Osteoblast (primary cell): ENCODE data around the gene CCNG2. TPM values are rescaled to one million over a fixed set of nuclear protein-coding genes. Genes with fewer than 3 reads are reported as not detected.

Experiments used
- DNase-seq: peaks from one replicate; pipeline ENCODE4 v3.0.0; 2011; ENCODE audit warnings: low spot score, mixed read lengths; ENCODE audit not compliant: insufficient read length; ENCODE audit errors: missing footprints
- H2AFZ ChIP-seq: 2 replicates; pipeline ENCODE4 v1.6.0; 2011; ENCODE audit warnings: mild to moderate bottlenecking, low read length
- H3K27ac ChIP-seq: 2 replicates; pipeline ENCODE4 v1.5.1; 2011; ENCODE audit warnings: mild to moderate bottlenecking, low read depth, low read length, moderate library complexity
- H3K27me3 ChIP-seq: 2 replicates; pipeline ENCODE4 v1.6.0; 2012; ENCODE audit warnings: mild to moderate bottlenecking, control low read depth, inconsistent platforms, low read length, moderate library complexity; ENCODE audit not compliant: insufficient read depth
- H3K36me3 ChIP-seq: 2 replicates; pipeline ENCODE4 v1.5.1; 2011; ENCODE audit warnings: mild to moderate bottlenecking, low read length, control low read depth, moderate library complexity; ENCODE audit not compliant: insufficient read depth
- H3K4me1 ChIP-seq: 2 replicates; pipeline ENCODE4 v1.5.1; 2011; ENCODE audit warnings: mild to moderate bottlenecking, low read length, control low read depth, moderate library complexity; ENCODE audit not compliant: insufficient read depth
- H3K4me2 ChIP-seq: 2 replicates; pipeline ENCODE4 v1.6.0; 2011; ENCODE audit warnings: mild to moderate bottlenecking, low read length; ENCODE audit not compliant: insufficient read depth
- H3K4me3 ChIP-seq: fragments of 200-600 bp; sonication (generic); 3 replicates; pipeline ENCODE4 v1.5.1; 2012; ENCODE audit warnings: mild to moderate bottlenecking, low read length, inconsistent platforms; ENCODE audit not compliant: insufficient read depth
- H3K79me2 ChIP-seq: 2 replicates; pipeline ENCODE4 v1.6.0; 2012; ENCODE audit warnings: mild to moderate bottlenecking, low read length, control low read depth, inconsistent platforms; ENCODE audit not compliant: insufficient read depth
- H3K9me3 ChIP-seq: 2 replicates; pipeline ENCODE4 v1.5.1; 2011; ENCODE audit warnings: low read depth, low read length, control low read depth
- H4K20me1 ChIP-seq: 2 replicates; pipeline ENCODE4 v1.6.0; 2012; ENCODE audit warnings: mild to moderate bottlenecking, low read length, control low read depth; ENCODE audit not compliant: insufficient read depth
- total RNA-seq: library from RNA; depleted of rRNA; stranded (reverse); fragments of >200 nt; gene quantifications from 2 replicates; pipeline ENCODE4 v1.2.3, GENCODE V29; 2012
- TF ChIP-seq, protein P1 (sequence below): IDR thresholded peaks from 2 replicates; pipeline ENCODE4 v1.5.1; 2011; ENCODE audit warnings: mild to moderate bottlenecking, low read depth, low read length, moderate library complexity; ENCODE audit errors: extremely low read depth

Gene CCNG2
- total RNA-seq, 1 donor = 49.2 TPM

DNA sequence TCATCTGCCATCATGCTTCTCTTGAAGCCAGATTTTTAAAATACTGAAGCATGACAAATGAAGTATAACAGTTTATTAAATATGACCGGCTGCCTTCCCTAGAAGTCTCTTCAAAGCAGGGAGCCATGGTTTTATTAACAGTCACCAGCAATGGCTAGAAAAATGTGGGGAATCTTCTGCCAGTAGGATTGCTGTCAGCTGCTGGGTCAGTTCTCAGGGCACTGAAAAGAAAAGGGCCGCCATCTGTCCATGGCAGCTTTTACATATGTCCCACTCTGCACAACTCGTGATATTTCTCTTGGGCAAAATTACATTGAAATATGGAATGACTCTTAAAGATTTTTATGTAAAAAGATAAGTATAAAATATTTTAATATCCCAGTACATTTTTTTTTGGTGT, 2.8 kb downstream of the CCNG2 start:
- peaks cover 56% of the 10 kb centered on the region for H3K36me3 ChIP-seq
- no peaks in the 10 kb centered on the region for H3K9me3 ChIP-seq

DNA sequence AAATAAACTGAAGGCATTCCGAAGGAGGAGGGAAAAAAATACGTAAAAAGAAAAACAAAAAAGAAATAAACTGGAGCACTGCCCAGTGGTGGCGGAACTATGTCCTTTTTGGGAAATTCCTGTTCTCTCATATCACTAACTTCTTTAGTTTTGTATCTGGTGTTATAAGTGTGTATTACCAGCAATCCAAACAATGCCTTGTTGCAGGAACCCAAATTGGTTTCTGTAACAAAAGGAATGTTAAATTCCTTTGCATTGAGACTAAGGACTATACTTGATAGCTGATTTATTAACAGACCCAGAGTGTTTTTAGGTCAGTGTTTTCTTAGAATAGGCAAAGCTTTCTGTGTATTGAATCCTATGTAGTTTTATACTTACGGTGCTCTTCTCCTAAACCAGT, 6.6 kb downstream of the CCNG2 start:
- H4K20me1 ChIP-seq = peaks cover 7% of the 10 kb centered on the region
- no peak overlapping the region for H2AFZ ChIP-seq
- H3K4me3 ChIP-seq = no peak overlapping the region
- H3K4me2 ChIP-seq = no peak overlapping the region
- TF ChIP-seq, protein P1, sequence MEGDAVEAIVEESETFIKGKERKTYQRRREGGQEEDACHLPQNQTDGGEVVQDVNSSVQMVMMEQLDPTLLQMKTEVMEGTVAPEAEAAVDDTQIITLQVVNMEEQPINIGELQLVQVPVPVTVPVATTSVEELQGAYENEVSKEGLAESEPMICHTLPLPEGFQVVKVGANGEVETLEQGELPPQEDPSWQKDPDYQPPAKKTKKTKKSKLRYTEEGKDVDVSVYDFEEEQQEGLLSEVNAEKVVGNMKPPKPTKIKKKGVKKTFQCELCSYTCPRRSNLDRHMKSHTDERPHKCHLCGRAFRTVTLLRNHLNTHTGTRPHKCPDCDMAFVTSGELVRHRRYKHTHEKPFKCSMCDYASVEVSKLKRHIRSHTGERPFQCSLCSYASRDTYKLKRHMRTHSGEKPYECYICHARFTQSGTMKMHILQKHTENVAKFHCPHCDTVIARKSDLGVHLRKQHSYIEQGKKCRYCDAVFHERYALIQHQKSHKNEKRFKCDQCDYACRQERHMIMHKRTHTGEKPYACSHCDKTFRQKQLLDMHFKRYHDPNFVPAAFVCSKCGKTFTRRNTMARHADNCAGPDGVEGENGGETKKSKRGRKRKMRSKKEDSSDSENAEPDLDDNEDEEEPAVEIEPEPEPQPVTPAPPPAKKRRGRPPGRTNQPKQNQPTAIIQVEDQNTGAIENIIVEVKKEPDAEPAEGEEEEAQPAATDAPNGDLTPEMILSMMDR = no peak
- no peak for DNase-seq
- H3K36me3 ChIP-seq = peaks cover 75% of the 10 kb centered on the region
- H3K27me3 ChIP-seq = no peaks in the 10 kb centered on the region
- peaks cover 3% of the 10 kb centered on the region for H3K79me2 ChIP-seq
- H3K9me3 ChIP-seq = no peaks in the 10 kb centered on the region
- H3K27ac ChIP-seq = no peak overlapping the region
- H3K4me1 ChIP-seq = peaks cover 6% of the 10 kb centered on the region

More for the DNA sequence above, 2.8 kb downstream of the CCNG2 start:
- Histone ChIP-seq H3K4me1 (peaks cover 20% of the 10 kb centered on the region), H3K4me3 (no peak overlapping the region), H3K27me3 (peaks cover 11% of the 10 kb centered on the region), H2AFZ (no peak overlapping the region), H4K20me1 (peaks cover 5% of the 10 kb centered on the region), H3K27ac (no peak overlapping the region), H3K4me2 (no peak overlapping the region), H3K79me2 (peaks cover 7% of the 10 kb centered on the region)
- TF ChIP-seq, protein P1 = no peak
- DNase-seq = no peak

DNA sequence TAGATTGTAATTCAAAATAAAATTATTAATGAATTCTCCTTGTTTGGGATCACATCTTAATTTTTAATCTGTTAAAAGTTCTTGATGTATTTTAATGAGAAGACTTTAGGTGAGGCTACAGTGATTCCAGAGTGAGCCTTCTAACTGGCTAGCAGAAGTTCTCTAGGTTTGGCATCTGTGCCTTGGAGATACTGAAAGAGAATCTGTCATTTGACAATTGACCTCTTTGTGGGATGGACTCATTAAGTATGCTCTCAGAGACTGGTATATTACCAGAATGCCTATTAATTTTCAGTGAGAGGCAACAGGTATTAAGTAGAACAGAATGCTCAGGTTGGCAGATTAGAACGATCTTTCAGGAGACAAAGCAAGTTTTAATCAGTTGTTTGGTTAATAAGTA, 10.2 kb downstream of the CCNG2 start:
- Histone ChIP-seq H3K4me2 (no peak overlapping the region), H4K20me1 (peaks cover 5% of the 10 kb centered on the region), H2AFZ (no peak overlapping the region), H3K27ac (no peak overlapping the region), H3K9me3 (no peaks in the 10 kb centered on the region), H3K79me2 (no peaks in the 10 kb centered on the region), H3K36me3 (peaks cover 57% of the 10 kb centered on the region), H3K27me3 (no peaks in the 10 kb centered on the region), H3K4me3 (no peak overlapping the region), H3K4me1 (peaks cover 17% of the 10 kb centered on the region)
- no peak for DNase-seq
- TF ChIP-seq, protein P1 = no peak

DNA sequence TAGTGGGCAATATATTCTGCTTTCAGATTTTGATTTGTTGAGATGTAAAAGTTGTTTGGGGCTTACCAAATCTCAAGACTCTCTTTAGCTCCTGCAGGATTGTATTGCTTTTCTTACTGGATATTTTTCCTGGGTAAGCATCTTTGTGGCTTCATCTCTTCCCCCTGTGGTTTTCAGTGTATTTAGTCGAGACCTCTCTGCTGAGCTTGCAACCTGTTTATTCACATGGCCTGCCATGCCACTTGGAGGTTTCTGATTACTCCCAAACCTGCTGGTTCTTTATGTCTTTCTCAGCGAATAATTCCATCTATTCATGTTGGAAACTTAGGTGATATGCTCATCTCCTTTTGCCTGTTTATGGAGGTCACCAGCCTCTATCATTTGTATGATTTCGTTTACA, 10.9 kb downstream of the CCNG2 start:
- Histone ChIP-seq H3K9me3 (no peaks in the 10 kb centered on the region), H3K27me3 (no peaks in the 10 kb centered on the region), H3K4me1 (peaks cover 23% of the 10 kb centered on the region), H4K20me1 (peaks cover 3% of the 10 kb centered on the region), H3K79me2 (no peaks in the 10 kb centered on the region), H3K27ac (no peak overlapping the region), H3K4me3 (no peak overlapping the region), H3K4me2 (no peak overlapping the region), H3K36me3 (peaks cover 50% of the 10 kb centered on the region), H2AFZ (no peak overlapping the region)
- DNase-seq = no peak
- TF ChIP-seq, protein P1 = no peak
